HG03558 (cell line): ENCODE results near the gene CCDC102A.

ENCODE experiments used
- ATAC-seq: cut with Tn5 transposase; IDR thresholded peaks from one replicate; pipeline ENCODE4 v1.9.1; 2021; ENCODE audit warnings: moderate number of reproducible peaks; ENCODE audit not compliant: unreplicated experiment; ENCODE audit errors: extremely low read depth

Gene CCDC102A

GRCh38 chr16:57527027-57527426, 9.3 kb downstream of the CCDC102A start:
- no peak for ATAC-seq

DNA sequence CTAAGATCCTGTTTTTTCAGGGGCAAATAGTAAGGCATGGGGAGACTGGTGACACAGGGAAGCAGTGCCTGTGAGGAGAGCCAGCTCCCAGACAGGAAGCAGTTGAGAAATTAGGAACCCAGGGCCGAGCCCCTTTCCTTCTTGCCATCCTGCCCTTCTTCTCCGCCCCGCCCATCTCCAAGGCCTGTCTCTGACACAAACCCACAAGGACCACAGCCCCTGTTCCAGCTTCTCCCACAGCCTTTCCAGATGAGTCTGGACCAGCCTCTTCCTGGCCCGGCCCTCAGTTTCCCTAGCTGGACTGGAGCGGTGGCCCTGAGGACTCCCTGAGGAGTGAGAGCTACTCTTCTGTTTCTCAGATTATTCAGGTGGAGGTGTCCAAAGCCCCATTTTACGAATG, 9.9 kb downstream of the CCDC102A start:
- ATAC-seq: no peak

DNA sequence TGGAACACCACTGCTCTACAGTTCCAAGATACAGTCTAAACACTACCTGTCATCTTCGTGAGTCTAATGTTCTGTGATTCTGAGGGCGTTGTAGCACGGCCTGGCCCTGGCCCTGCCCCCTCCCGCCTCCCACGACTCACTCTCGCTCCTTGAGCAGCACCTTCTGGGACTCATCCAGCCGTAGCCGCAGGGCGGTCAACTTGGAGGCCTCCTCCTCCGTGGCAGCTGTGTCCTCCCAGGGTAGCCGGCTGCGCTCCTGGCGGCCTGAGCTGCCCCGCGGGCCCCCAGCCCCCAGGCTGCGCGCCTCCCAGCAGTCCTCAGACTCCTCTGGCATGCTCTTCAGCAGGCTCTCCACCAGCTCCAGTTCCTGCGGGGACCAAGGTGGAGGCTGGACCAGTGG, 10.6 kb downstream of the CCDC102A start:
- ATAC-seq: no peak

GRCh38 chr16:57522960-57523359, 13.4 kb downstream of the CCDC102A start:
- no peak for ATAC-seq

- ATAC-seq: no peak
These were observed 16.5 kb downstream of the CCDC102A start for GRCh38 chr16:57519796-57520360.

GRCh38 chr16:57518922-57519321, 17.4 kb downstream of the CCDC102A start:
- ATAC-seq: no peak

- ATAC-seq: no peak
These were observed 17.9 kb downstream of the CCDC102A start for GRCh38 chr16:57518520-57518919.

GRCh38 chr16:57517397-57518367, 18.7 kb downstream of the CCDC102A start:
- ATAC-seq: no peak

GRCh38 chr16:57516773-57517172, 19.6 kb downstream of the CCDC102A start:
- ATAC-seq: no peak

- ATAC-seq: no peak
These were observed 20.1 kb downstream of the CCDC102A start for GRCh38 chr16:57516176-57516725.

DNA sequence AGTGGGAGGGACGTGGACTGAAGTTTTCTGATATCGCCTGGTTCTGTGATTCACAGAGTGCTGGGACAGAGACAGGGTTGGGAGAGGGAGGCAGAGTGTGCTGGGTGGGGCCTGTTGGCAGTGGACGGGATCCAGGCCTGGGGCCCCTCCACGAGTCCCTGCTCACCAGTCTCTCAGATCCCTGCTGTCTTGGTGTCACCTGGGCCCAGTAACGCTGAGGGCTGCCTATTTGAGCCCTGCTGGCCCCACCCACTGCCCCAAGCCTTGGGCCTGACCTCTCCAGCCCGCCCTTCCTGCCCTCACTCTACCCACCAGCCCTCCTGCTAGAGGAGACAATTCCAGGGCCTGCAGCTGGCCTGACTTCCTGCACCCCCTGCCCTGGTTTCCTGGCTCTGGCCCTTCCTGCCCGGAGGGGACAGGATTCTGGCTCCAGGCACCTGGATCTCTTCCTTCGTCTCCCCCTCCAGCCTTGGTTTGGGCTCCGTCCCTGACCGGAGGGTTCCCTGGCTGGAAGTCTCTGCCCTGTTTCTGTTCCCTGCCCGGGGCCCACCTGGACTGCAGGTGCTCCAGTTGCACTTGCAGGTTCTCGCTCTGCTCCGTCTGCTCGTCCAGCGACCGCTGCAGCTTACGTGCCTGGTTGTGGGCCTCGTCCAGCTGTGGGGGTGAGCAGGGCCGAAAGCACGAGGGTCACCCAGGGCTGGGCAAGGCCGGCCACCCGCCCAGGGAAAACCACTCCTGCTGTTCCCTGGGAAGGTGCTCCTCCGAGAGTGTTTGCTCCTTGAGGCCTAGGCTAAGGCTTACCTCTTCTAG, 21.4 kb downstream of the CCDC102A start:
- no peak for ATAC-seq

DNA sequence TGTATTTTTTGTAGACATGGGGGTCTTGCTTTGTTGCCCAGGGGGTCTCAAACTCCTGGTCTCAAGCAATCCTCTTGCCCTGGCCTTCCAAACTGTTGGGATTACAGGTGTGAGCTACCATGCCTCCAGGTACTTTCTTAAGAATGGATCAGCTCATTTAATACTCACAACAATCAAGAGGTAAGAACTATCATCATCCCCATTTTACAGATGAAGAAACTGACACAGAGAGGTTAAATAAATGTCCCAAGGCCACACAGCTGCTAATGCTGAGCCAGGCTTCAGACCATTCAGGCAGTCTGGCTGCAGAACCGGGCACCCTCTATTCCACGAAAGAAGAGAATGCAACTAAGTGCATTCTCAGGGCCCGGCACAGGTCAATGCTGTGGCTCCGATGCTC, 22.0 kb downstream of the CCDC102A start:
- ATAC-seq: no peak

- ATAC-seq: no peak
These were observed 22.8 kb downstream of the CCDC102A start for GRCh38 chr16:57513371-57514102.

- ATAC-seq: no peak
These were observed 23.9 kb downstream of the CCDC102A start for GRCh38 chr16:57512296-57513001.

GRCh38 chr16:57510016-57510871, 26.1 kb downstream of the CCDC102A start:
- ATAC-seq: no peak

DNA sequence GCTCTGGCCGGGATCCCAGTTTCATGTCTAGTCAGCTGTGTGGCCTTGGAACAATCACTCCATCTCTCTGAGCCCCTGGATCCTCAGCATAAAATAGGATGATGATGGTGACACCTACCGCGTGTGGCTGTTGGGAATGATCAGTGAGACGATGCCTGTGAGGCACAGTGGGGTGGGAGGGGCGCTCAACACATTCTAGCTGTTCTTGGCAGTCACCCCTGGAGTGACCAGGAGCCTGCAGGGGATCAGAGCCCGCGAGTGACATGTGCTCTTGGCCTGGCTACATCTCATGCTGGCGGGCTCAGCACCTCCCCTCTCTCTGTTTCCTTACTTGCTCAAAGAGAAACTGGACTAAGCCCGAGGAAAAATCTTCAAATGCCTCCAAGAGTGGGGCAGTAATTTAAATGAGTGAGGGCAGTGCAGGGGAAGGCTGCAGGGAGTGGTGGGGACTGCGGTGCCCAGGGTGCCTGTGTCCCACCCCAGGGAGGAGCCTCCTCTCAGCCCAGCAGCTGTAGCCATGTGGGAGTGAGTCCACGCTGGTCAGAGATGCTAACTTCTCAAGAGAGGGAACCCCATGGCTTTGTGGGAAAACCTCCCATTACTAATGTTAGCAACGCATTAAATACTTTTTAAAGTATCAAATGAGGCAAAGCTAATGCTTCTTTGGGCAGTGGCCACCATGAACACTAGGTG, 27.0 kb downstream of the CCDC102A start:
- ATAC-seq: no peak

GRCh38 chr16:57508035-57508425, 28.3 kb downstream of the CCDC102A start:
- no peak for ATAC-seq
